ENCODE measurements around the gene PCSK6. TPM values are rescaled to one million over a fixed set of nuclear protein-coding genes. Genes with fewer than 3 reads are reported as not detected.
A peak's percentile ranks its signal among the peaks of the same experiment; 100 is the strongest.

PCSK6 gene
- total RNA-seq, 4 donors from 2014 or later = 10.6 to 98.2 (median 12.8) TPM

DNA sequence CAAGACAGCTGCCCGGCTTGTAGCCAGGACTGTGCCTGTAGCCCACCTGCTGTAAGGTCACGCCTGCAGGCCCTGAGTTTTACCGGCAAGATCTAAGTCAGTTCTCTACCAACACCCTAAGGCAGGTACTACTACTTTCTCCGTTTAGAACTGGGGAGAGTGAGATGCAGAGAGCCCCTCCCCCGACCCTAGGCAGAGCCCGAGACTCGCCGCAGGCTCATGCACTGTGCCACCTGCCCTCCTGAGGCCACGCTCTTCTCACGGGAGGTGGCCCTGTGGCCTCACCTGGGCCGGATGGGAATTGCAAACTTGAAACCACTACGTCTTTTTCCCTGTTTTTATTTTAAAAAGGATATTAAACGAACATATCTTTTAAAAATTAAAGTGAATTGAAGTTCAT, 36.9 kb upstream of the PCSK6 start:
- no peak for DNase-seq
- H3K4me3 ChIP-seq = no peak overlapping the region
- H3K27me3 ChIP-seq = no peaks in the 10 kb centered on the region
- no peak for TF ChIP-seq POLR2A (IDR thresholded peaks at IDR 0.05)
- TF ChIP-seq, protein P1, sequence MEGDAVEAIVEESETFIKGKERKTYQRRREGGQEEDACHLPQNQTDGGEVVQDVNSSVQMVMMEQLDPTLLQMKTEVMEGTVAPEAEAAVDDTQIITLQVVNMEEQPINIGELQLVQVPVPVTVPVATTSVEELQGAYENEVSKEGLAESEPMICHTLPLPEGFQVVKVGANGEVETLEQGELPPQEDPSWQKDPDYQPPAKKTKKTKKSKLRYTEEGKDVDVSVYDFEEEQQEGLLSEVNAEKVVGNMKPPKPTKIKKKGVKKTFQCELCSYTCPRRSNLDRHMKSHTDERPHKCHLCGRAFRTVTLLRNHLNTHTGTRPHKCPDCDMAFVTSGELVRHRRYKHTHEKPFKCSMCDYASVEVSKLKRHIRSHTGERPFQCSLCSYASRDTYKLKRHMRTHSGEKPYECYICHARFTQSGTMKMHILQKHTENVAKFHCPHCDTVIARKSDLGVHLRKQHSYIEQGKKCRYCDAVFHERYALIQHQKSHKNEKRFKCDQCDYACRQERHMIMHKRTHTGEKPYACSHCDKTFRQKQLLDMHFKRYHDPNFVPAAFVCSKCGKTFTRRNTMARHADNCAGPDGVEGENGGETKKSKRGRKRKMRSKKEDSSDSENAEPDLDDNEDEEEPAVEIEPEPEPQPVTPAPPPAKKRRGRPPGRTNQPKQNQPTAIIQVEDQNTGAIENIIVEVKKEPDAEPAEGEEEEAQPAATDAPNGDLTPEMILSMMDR (IDR thresholded peaks at IDR 0.05) = no peak
- peaks cover 0 to 28% (median 1%) of the 10 kb centered on the region in 4 donors for H3K4me1 ChIP-seq
- H3K36me3 ChIP-seq = no peaks in the 10 kb centered on the region
- no peaks in the 10 kb centered on the region for H3K9me3 ChIP-seq
- no peak overlapping the region for H3K27ac ChIP-seq

GRCh38 chr15:101526021-101526420, 36.5 kb upstream of the PCSK6 start:
- TF ChIP-seq, protein P1 (IDR thresholded peaks at IDR 0.05) = no peak
- no peak for TF ChIP-seq POLR2A (IDR thresholded peaks at IDR 0.05)
- peaks cover 0 to 32% (median 1%) of the 10 kb centered on the region in 4 donors for H3K4me1 ChIP-seq

DNA sequence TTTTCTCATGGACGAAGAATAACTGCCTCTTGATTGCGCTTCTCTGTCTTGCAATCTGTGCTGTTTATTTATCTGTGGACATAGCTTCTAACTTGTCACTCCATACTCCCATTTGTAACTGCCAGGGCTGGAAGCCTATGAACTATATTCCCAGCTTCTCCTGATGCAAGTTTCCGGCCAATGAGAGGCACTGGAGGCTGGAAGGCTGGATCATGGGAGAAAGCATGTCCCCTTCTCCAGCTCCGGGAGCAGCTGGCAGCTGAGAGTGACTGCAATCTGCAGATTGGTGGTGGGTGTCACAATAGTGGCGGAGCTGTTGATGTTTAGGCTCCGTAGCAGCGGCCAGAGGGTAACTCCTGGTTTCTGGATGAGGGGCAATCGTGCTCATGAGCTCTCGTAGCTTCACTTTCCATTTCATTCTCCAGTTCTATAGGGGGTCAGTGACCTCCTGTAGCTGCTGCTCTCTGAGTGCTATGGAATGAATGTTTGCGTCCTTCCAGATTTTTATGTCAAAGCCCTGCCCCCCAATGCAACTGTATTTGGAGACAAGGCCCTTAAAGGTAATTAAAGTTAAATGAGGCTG, 35.7 kb upstream of the PCSK6 start:
- H3K4me1 ChIP-seq = peaks cover 0 to 38% (median 1%) of the 10 kb centered on the region in 4 donors
- H3K4me3 ChIP-seq = no peak overlapping the region
- TF ChIP-seq POLR2A (IDR thresholded peaks at IDR 0.05) = no peak
- TF ChIP-seq, protein P1 (IDR thresholded peaks at IDR 0.05) = no peak
- H3K36me3 ChIP-seq = no peaks in the 10 kb centered on the region
- no peaks in the 10 kb centered on the region for H3K9me3 ChIP-seq
- no peak for DNase-seq
- no peaks in the 10 kb centered on the region for H3K27me3 ChIP-seq
- H3K27ac ChIP-seq = no peak overlapping the region

More at GRCh38 chr15:101526021-101526420, 36.5 kb upstream of the PCSK6 start:
- Histone ChIP-seq H3K27me3 (no peaks in the 10 kb centered on the region), H3K27ac (no peak overlapping the region), H3K4me3 (no peak overlapping the region), H3K36me3 (no peaks in the 10 kb centered on the region), H3K9me3 (no peaks in the 10 kb centered on the region)
- no peak for DNase-seq

GRCh38 chr15:101523560-101523940, 34.0 kb upstream of the PCSK6 start:
- Histone ChIP-seq H3K27me3 (no peaks in the 10 kb centered on the region), H3K4me3 (no peak overlapping the region), H3K36me3 (no peaks in the 10 kb centered on the region), H3K9me3 (no peaks in the 10 kb centered on the region), H3K27ac (no peak overlapping the region), H3K4me1 (peaks cover 0 to 32% (median 1%) of the 10 kb centered on the region in 4 donors)
- DNase-seq = peak in 1 of 3 donors; percentile 5
- no peak for TF ChIP-seq POLR2A (IDR thresholded peaks at IDR 0.05)
- TF ChIP-seq, protein P1 (IDR thresholded peaks at IDR 0.05) = no peak

DNA sequence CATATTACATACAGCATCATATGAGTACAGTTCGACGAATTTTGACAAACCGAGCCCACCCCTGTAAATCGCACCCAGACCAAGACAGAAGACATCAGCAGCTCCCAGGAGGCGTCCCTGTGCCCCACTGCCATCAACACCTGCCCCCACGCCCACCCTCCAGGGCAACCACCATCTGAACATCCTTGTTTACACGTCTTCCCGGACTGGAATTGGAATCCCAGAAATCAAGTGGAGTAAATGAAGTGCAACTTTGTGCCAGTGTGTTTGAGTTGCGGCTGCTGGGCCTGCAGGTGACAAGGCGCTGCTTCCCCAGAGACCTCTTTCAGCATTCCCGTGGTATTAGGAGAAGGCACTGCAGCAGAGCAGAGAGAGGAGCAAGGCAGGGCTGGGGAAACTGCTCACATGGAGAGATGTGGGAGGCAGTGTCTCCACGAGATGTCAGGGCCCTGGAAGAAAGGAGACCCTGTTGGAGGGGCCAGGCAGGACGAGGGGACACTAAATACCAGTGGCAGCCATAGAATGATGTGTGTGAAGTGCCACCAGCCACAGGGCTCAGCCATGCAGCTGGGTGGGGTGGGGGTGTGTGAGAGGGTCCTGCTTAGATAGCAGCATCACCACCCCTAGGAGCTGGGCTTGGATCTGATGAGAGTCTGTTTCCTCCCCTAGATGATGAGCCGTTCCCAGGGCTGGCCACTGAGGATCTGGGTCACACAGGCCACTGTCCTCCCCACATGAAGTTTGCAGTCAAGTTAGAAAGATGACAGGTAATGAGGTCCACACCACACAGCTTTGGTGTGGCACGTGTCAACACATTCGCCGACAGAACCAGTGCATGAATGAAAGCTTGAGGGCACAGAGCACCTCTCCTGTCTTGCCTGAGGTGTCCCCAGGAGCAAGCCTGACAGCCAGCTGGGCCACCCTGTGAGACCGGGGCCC, 33.4 kb upstream of the PCSK6 start:
- H3K36me3 ChIP-seq = no peaks in the 10 kb centered on the region
- H3K27ac ChIP-seq = peak overlapping the region in 1 of 4 donors; percentile 6
- H3K27me3 ChIP-seq = no peaks in the 10 kb centered on the region
- peaks cover 0 to 25% (median 1%) of the 10 kb centered on the region in 4 donors for H3K4me1 ChIP-seq
- H3K9me3 ChIP-seq = no peaks in the 10 kb centered on the region
- TF ChIP-seq, protein P1 (IDR thresholded peaks at IDR 0.05) = no peak
- no peak for TF ChIP-seq POLR2A (IDR thresholded peaks at IDR 0.05)
- H3K4me3 ChIP-seq = no peak overlapping the region
- no peak for DNase-seq

All from Peyer's patch (tissue), 4 donors.